Breast epithelium (tissue), 3 donors: ENCODE results near the gene ALB.

Experiments
- POLR2A ChIP-seq: fragments of 450-650 bp; IDR thresholded peaks from one replicate; pipeline ENCODE4 v1.6.1; 2016; ENCODE audit warnings: antibody characterized with exemption, mild to moderate bottlenecking, moderate library complexity
- POLR2AphosphoS5 ChIP-seq, 3 donors: sonication (generic); formaldehyde crosslinking; IDR thresholded peaks; one replicate each; pipeline ENCODE4 v1.6.1; 2017; ENCODE audit warnings: antibody characterized with exemption in 3 of 3
- TF ChIP-seq, protein P1 (sequence below), 3 donors: fragments of 450-650 bp; IDR thresholded peaks; one replicate each; pipeline ENCODE4 v1.5.1; 2016 to 2017; ENCODE audit warnings: antibody characterized with exemption in 3 of 3, mild to moderate bottlenecking in 3 of 3, moderate library complexity in 3 of 3

DNA sequence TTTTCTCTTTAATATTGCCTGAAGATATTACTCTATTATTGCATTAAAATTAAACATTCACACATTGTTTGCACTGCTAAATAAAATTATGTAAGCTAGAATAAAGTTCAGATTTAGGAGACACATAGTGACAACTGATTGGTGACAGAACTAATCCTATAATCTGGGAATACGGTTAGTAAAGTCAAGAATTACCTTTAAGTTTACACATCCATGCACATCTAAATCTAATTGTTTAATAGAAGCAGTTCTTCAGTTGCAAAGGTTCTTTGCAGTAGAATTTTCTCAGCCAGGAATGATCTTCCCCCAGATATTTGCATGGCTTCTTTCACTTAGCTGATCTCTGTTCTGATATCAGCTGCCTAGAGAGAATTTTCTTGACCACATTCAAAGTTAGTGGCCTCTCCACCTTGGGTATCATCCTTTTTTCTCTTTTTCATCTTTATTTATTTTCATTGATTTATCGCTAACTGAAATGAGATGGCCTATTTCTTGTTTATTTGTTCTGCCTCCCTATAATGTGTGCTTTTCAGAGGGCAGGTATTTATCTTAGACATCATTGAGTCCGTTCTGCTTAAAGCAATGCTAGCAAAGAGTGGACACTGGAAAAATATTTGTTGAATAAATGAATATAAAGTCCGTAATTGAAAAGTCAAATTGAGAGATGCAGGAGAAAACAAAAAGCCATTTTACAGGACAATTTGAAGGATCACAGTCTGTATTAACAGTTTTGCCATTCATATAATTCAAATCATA, 44.5 kb downstream of the ALB start:
- TF ChIP-seq, protein P1, sequence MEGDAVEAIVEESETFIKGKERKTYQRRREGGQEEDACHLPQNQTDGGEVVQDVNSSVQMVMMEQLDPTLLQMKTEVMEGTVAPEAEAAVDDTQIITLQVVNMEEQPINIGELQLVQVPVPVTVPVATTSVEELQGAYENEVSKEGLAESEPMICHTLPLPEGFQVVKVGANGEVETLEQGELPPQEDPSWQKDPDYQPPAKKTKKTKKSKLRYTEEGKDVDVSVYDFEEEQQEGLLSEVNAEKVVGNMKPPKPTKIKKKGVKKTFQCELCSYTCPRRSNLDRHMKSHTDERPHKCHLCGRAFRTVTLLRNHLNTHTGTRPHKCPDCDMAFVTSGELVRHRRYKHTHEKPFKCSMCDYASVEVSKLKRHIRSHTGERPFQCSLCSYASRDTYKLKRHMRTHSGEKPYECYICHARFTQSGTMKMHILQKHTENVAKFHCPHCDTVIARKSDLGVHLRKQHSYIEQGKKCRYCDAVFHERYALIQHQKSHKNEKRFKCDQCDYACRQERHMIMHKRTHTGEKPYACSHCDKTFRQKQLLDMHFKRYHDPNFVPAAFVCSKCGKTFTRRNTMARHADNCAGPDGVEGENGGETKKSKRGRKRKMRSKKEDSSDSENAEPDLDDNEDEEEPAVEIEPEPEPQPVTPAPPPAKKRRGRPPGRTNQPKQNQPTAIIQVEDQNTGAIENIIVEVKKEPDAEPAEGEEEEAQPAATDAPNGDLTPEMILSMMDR (IDR thresholded peaks at IDR 0.05): no peak
- no peak for TF ChIP-seq POLR2AphosphoS5 (IDR thresholded peaks at IDR 0.05)
- no peak for TF ChIP-seq POLR2A
